SU-DHL-6 (cell line): Measurements from ENCODE around the gene BCL2L1.

Experiments used
- CTCF ChIP-seq: fragments of 200-600 bp; sonication (generic); IDR thresholded peaks from one replicate; pipeline ENCODE4 v1.5.1; 2017; ENCODE audit warnings: antibody characterized with exemption, mild to moderate bottlenecking, low read length, moderate library complexity; ENCODE audit not compliant: insufficient read depth, poor library complexity, severe bottlenecking
- EZH2phosphoT487 ChIP-seq: fragments of 200-600 bp; sonication (generic), shearing (Covaris generic); conservative IDR thresholded peaks from 2 replicates; pipeline ENCODE4 v1.6.1; 2018; ENCODE audit warnings: mild to moderate bottlenecking, antibody characterized with exemption, low read length, moderate library complexity, mixed read lengths

- TF ChIP-seq CTCF (no peak), EZH2phosphoT487 (no peak)
These were observed 34.9 kb downstream of the BCL2L1 start for GRCh38 chr20:31687777-31688176.
